ENCODE data around the gene MYO5A.

MYO5A gene

GRCh38 chr15:52408823-52409222 is 119.9 kb downstream of the MYO5A start:
- DNase-seq, result no peak

GRCh38 chr15:52407374-52407773 is 121.3 kb downstream of the MYO5A start:
- DNase-seq, result no peak

- no peak for DNase-seq
Measured at GRCh38 chr15:52406601-52407000, 122.1 kb downstream of the MYO5A start.

- DNase-seq, result no peak
Measured at GRCh38 chr15:52405856-52406255, 122.8 kb downstream of the MYO5A start.

GRCh38 chr15:52397118-52397517 is 131.6 kb downstream of the MYO5A start:
- no peak for DNase-seq

- DNase-seq, result no peak
Measured at GRCh38 chr15:52394118-52394517, 134.6 kb downstream of the MYO5A start.

- DNase-seq, result no peak
Measured at GRCh38 chr15:52392008-52392687, 136.5 kb downstream of the MYO5A start.

GRCh38 chr15:52391069-52391468 is 137.6 kb downstream of the MYO5A start:
- DNase-seq, result no peak

GRCh38 chr15:52385670-52386069 is 143.0 kb downstream of the MYO5A start:
- no peak for DNase-seq

GRCh38 chr15:52383100-52383588 is 145.5 kb downstream of the MYO5A start:
- no peak for DNase-seq

GRCh38 chr15:52382647-52383046 is 146.0 kb downstream of the MYO5A start:
- no peak for DNase-seq

- DNase-seq, result no peak
Measured at GRCh38 chr15:52379395-52380106, 149.1 kb downstream of the MYO5A start.

- DNase-seq, result peak; percentile 16
Measured at GRCh38 chr15:52378746-52379394, 149.8 kb downstream of the MYO5A start.

GRCh38 chr15:52370010-52370409 is 158.7 kb downstream of the MYO5A start:
- DNase-seq, result no peak

GRCh38 chr15:52369455-52369854 is 159.2 kb downstream of the MYO5A start:
- DNase-seq, result no peak

GRCh38 chr15:52369030-52369429 is 159.7 kb downstream of the MYO5A start:
- no peak for DNase-seq

GRCh38 chr15:52368402-52368801 is 160.3 kb downstream of the MYO5A start:
- no peak for DNase-seq

- no peak for DNase-seq
Measured at GRCh38 chr15:52362497-52362896, 166.2 kb downstream of the MYO5A start.

GRCh38 chr15:52361975-52362494 is 166.6 kb downstream of the MYO5A start:
- DNase-seq, result no peak

- DNase-seq, result no peak
Measured at GRCh38 chr15:52361494-52361893, 167.2 kb downstream of the MYO5A start.

- no peak for DNase-seq
Measured at GRCh38 chr15:52360229-52361203, 168.2 kb downstream of the MYO5A start.

GRCh38 chr15:52359722-52360121 is 169.0 kb downstream of the MYO5A start:
- DNase-seq, result no peak
